PC-3 (cell line): Measurements from ENCODE around the gene PDZRN3. TPM values are rescaled to one million over a fixed set of nuclear protein-coding genes. Genes with fewer than 3 reads are reported as not detected.

Source experiments
- ATAC-seq: fragments of 200-7000 bp; cut with Tn5 transposase; 2 replicates; pipeline ENCODE4 v1.9.1; 2020; ENCODE audit warnings: mild to moderate bottlenecking, moderate library complexity
- BruUV-seq: library from RNA; stranded (reverse); fragments of 400-500 nt; replicated peaks from 2 replicates; lab custom pipeline; 2021; lab: Mats Ljungman, UMichigan
- CTCF ChIA-PET: fragments of 300-600 bp; sonication (Branson Sonifier 250); formaldehyde crosslinking; loops from one replicate; lab custom pipeline; 2022; ENCODE audit warnings: antibody characterized with exemption; lab: Charles Lee
- POLR2A ChIA-PET: fragments of 300-600 bp; sonication (Branson Sonifier 250); formaldehyde crosslinking; loops from one replicate; lab custom pipeline; 2022; ENCODE audit warnings: antibody characterized with exemption; ENCODE audit not compliant: unreplicated experiment; lab: Charles Lee
- DNase-seq: peaks from one replicate; pipeline ENCODE4 v3.0.0-alpha.2; 2015
- H2AFZ ChIP-seq: fragments of 300-600 bp; sonication (generic); 2 replicates; pipeline ENCODE4 v1.6.0; 2016; ENCODE audit warnings: antibody characterized with exemption, low read length
- H3F3A ChIP-seq: fragments of 300-600 bp; sonication (generic); one replicate; pipeline ENCODE4 v1.6.0; 2017; ENCODE audit warnings: antibody characterized with exemption, low read length, control low read depth, mild to moderate bottlenecking; ENCODE audit not compliant: unreplicated experiment
- H3K27ac ChIP-seq: fragments of 300-600 bp; sonication (generic); 2 replicates; pipeline ENCODE4 v1.5.1; 2016; ENCODE audit warnings: mild to moderate bottlenecking, low read length
- H3K27me3 ChIP-seq: fragments of 300-600 bp; sonication (generic); 2 replicates; pipeline ENCODE4 v1.6.1; 2016; ENCODE audit warnings: low read length, mixed read lengths
- H3K36me3 ChIP-seq: fragments of 300-600 bp; sonication (generic); 2 replicates; pipeline ENCODE4 v1.6.1; 2016; ENCODE audit warnings: low read depth, mixed run types, low read length, mixed read lengths
- H3K4me1 ChIP-seq: fragments of 300-600 bp; sonication (generic); 2 replicates; pipeline ENCODE4 v1.5.1; 2016; ENCODE audit warnings: low read length; ENCODE audit not compliant: insufficient read depth
- H3K4me2 ChIP-seq: fragments of 300-600 bp; sonication (generic); 2 replicates; pipeline ENCODE4 v1.6.0; 2016; ENCODE audit warnings: low read length
- H3K4me3 ChIP-seq: fragments of 300-600 bp; sonication (generic); 2 replicates; pipeline ENCODE4 v1.5.1; 2016; ENCODE audit warnings: mild to moderate bottlenecking, low read length, mixed read lengths
- H3K79me2 ChIP-seq: fragments of 300-600 bp; sonication (generic); 2 replicates; pipeline ENCODE4 v1.6.1; 2017; ENCODE audit warnings: low read length, mixed read lengths
- H3K9ac ChIP-seq: fragments of 300-600 bp; sonication (generic); 2 replicates; pipeline ENCODE4 v1.6.0; 2016; ENCODE audit warnings: mild to moderate bottlenecking, low read length
- H3K9me2 ChIP-seq: fragments of 300-600 bp; sonication (generic); replicated peaks from 2 replicates; pipeline ENCODE4 v1.6.1; 2016; ENCODE audit warnings: mixed run types, low read length, mixed read lengths
- H3K9me3 ChIP-seq: fragments of 300-600 bp; sonication (generic); 2 replicates; pipeline ENCODE4 v1.6.1; 2016; ENCODE audit warnings: low read length, mixed read lengths
- H4K20me1 ChIP-seq: fragments of 300-600 bp; sonication (generic); 2 replicates; pipeline ENCODE4 v1.6.1; 2016; ENCODE audit warnings: low read length, mixed read lengths
- CTCF ChIP-seq: fragments of 300-600 bp; sonication (generic); conservative IDR thresholded peaks from 2 replicates; pipeline ENCODE4 v1.5.1; 2017; ENCODE audit warnings: antibody characterized with exemption, low read depth, mild to moderate bottlenecking, low read length
- EZH2 ChIP-seq: fragments of 300-600 bp; sonication (generic); IDR thresholded peaks from one replicate; pipeline ENCODE4 v1.6.1; 2017; ENCODE audit warnings: antibody characterized with exemption, mild to moderate bottlenecking, low read length; ENCODE audit not compliant: unreplicated experiment
- EZH2phosphoT487 ChIP-seq: fragments of 300-600 bp; sonication (generic); IDR thresholded peaks from 2 replicates; pipeline ENCODE4 v1.6.1; 2018; ENCODE audit warnings: mild to moderate bottlenecking, antibody characterized with exemption, low read length, borderline replicate concordance
- intact Hi-C: fragments of 100-400 bp; cut with micrococcal nuclease; formaldehyde crosslinking; loops from 2 replicates; pipeline ENCODE4 v1.9.0; 2023
- total RNA-seq: library from RNA; depleted of rRNA; stranded (reverse); fragments of >200 nt; gene quantifications from 2 replicates; pipeline ENCODE4 v1.2.3, GENCODE V29; 2014

The PDZRN3 gene
- total RNA-seq, 1 experiment from 2014 or later = not detected

GRCh38 chr3:73637042-73637441 lies 12.3 kb upstream of the PDZRN3 start:
- H3K79me2 ChIP-seq = no peaks in the 10 kb centered on the region
- TF ChIP-seq EZH2 (no peak), EZH2phosphoT487 (no peak), CTCF (no peak)
- H3K4me3 ChIP-seq = no peak overlapping the region
- H3K9ac ChIP-seq = no peak overlapping the region
- no peaks in the 10 kb centered on the region for H3K4me1 ChIP-seq
- peaks cover 9% of the 10 kb centered on the region; the same call in 1 of the 2 replicates for H3K9me3 ChIP-seq
- ATAC-seq (no peak), DNase-seq (no peak)
- intact Hi-C loops = no loop called here
- H3K9me2 ChIP-seq = no peaks in the 10 kb centered on the region
- POLR2A ChIA-PET = no interaction called here
- no peak overlapping the region for H2AFZ ChIP-seq
- H3K4me2 ChIP-seq = no peak overlapping the region
- no peaks in the 10 kb centered on the region for H4K20me1 ChIP-seq
- no peaks in the 10 kb centered on the region for H3F3A ChIP-seq
- BruUV-seq = no TSS peak
- no peak overlapping the region for H3K27ac ChIP-seq
- CTCF ChIA-PET = no interaction called here
- H3K27me3 ChIP-seq = no peaks in the 10 kb centered on the region
- no peaks in the 10 kb centered on the region for H3K36me3 ChIP-seq

- ATAC-seq (no peak), DNase-seq (no peak)
- H3K9me2 ChIP-seq = no peaks in the 10 kb centered on the region
- H3K9ac ChIP-seq = no peak overlapping the region
- TF ChIP-seq EZH2phosphoT487 (no peak), CTCF (no peak), EZH2 (no peak)
- no peaks in the 10 kb centered on the region for H4K20me1 ChIP-seq
- H3K9me3 ChIP-seq = peaks cover 6% of the 10 kb centered on the region; the same call in 1 of the 2 replicates
- H3K36me3 ChIP-seq = no peaks in the 10 kb centered on the region
- ChIA-PET POLR2A (no interaction called here), CTCF (no interaction called here)
- H3K79me2 ChIP-seq = no peaks in the 10 kb centered on the region
- no peaks in the 10 kb centered on the region for H3K27me3 ChIP-seq
- no peak overlapping the region for H3K4me3 ChIP-seq
- H2AFZ ChIP-seq = no peak overlapping the region
- BruUV-seq = no TSS peak
- intact Hi-C loops = no loop called here
- no peak overlapping the region for H3K27ac ChIP-seq
- H3F3A ChIP-seq = no peaks in the 10 kb centered on the region
- no peaks in the 10 kb centered on the region for H3K4me1 ChIP-seq
- H3K4me2 ChIP-seq = no peak overlapping the region
Observed at GRCh38 chr3:73635254-73635653, 10.5 kb upstream of the PDZRN3 start.

- H3K4me2 ChIP-seq = no peak overlapping the region
- DNase-seq = no peak
- CTCF ChIA-PET = no interaction called here
- POLR2A ChIA-PET = no interaction called here
- H3K9ac ChIP-seq = no peak overlapping the region
- ATAC-seq = no peak
- peaks cover 6% of the 10 kb centered on the region; the same call in 1 of the 2 replicates for H3K9me3 ChIP-seq
- H3K27me3 ChIP-seq = no peaks in the 10 kb centered on the region
- H3K36me3 ChIP-seq = no peaks in the 10 kb centered on the region
- no peaks in the 10 kb centered on the region for H3K79me2 ChIP-seq
- no peaks in the 10 kb centered on the region for H3K4me1 ChIP-seq
- H3F3A ChIP-seq = no peaks in the 10 kb centered on the region
- no peak overlapping the region for H2AFZ ChIP-seq
- no peaks in the 10 kb centered on the region for H3K9me2 ChIP-seq
- no TSS peak for BruUV-seq
- no peaks in the 10 kb centered on the region for H4K20me1 ChIP-seq
- TF ChIP-seq CTCF = no peak
- no peak for TF ChIP-seq EZH2
- TF ChIP-seq EZH2phosphoT487 = no peak
- intact Hi-C loops = no loop called here
- no peak overlapping the region for H3K4me3 ChIP-seq
- no peak overlapping the region for H3K27ac ChIP-seq
Observed at GRCh38 chr3:73633916-73634344, 9.2 kb upstream of the PDZRN3 start.
